Rectal smooth muscle tissue (tissue), 1 donor: ENCODE measurements around the gene NRG3.

Experiments
- H3K27ac ChIP-seq: one replicate; pipeline ENCODE4 v1.7.0; 2013; ENCODE audit warnings: low read depth, low read length, inconsistent platforms
- H3K27me3 ChIP-seq: one replicate; pipeline ENCODE4 v1.7.0; 2013; ENCODE audit warnings: low read length; ENCODE audit not compliant: control insufficient read depth, insufficient read depth
- H3K36me3 ChIP-seq: one replicate; pipeline ENCODE4 v1.7.0; 2013; ENCODE audit warnings: low read length; ENCODE audit not compliant: control insufficient read depth, insufficient read depth
- H3K4me1 ChIP-seq: one replicate; pipeline ENCODE4 v1.7.0; 2013; ENCODE audit warnings: low read length; ENCODE audit not compliant: control insufficient read depth, insufficient read depth
- H3K4me3 ChIP-seq: one replicate; pipeline ENCODE4 v1.7.0; 2013; ENCODE audit warnings: low read length
- H3K9ac ChIP-seq: one replicate; pipeline ENCODE4 v1.7.0; 2013; ENCODE audit warnings: low read length

Gene NRG3

DNA sequence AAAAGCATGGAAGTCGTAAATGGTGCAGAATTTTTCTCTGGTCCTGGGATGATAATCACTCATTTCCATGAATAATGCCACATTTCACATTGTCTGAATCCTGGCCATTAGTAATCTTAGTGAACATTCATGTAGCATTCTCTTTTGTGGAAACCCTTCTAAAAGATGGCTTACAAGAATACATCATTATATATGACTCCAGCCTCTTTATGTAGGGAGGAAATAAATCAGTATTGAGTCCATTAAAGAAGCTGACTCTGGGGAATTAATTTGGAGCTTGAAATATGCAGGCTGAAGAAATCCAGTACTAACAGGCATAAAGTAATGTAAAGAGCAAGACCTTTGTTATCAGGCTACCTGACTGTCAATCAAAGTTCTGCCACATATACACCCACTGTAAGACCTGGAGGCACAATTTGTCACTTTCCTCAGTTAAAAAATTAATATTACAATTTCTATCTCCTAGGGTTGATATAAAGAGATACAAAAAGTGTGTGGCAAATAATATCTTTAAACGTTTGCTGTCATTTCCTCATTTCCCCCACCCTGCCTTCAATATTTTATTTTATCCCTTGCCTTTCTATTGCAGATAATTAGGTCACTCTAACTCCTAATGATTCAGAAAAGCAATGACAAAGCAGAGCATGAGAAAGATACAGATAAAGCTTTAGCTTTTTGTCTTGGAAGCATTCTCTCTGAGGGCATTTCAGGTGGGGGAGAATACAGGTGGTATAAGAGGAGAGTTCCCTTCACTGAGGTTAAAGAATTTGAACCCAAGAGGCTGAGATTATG is 1142.3 kb downstream of the NRG3 start:
- no peaks in the 10 kb centered on the region for H3K27me3 ChIP-seq

DNA sequence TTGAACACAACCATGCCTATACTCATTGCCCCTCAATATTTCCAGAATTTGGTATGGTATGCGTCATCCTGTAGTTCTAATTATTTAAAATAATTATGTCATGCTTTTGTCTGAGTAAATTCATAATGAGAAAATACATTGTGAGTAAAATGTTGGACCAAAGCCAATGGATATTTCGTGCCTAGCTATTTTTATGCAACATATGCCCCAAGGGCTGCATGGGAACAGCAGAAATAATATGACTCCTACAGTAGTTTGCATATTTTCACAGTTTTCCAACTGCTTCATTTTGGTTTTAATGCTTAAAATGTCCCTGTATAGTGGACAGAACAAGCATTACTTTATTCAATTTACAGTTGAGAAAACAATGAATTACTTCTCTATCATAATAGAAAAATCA is 1148.7 kb downstream of the NRG3 start:
- H3K9ac ChIP-seq, result no peak overlapping the region
- no peak overlapping the region for H3K27ac ChIP-seq
- H3K27me3 ChIP-seq, result no peaks in the 10 kb centered on the region
- H3K36me3 ChIP-seq, result no peaks in the 10 kb centered on the region
- no peaks in the 10 kb centered on the region for H3K4me1 ChIP-seq
- no peak overlapping the region for H3K4me3 ChIP-seq

More for the DNA sequence above, 1142.3 kb downstream of the NRG3 start:
- Histone ChIP-seq H3K9ac (no peak overlapping the region), H3K27ac (no peak overlapping the region), H3K36me3 (no peaks in the 10 kb centered on the region), H3K4me1 (no peaks in the 10 kb centered on the region), H3K4me3 (no peak overlapping the region)
